SHP77 treated with DMSO at 0.1 percent for 48 hours (cell line): ENCODE measurements around the gene CEP112.
"Not testable (repeated sequence)": the region's sequence is repeated elsewhere in the genome, so short reads cannot be mapped to it uniquely, and the experiment has no call there.

Source experiments
- DNase-seq: peaks from one replicate; lab custom pipeline; 2025; lab: John Stamatoyannopoulos, UW

CEP112 gene

DNA sequence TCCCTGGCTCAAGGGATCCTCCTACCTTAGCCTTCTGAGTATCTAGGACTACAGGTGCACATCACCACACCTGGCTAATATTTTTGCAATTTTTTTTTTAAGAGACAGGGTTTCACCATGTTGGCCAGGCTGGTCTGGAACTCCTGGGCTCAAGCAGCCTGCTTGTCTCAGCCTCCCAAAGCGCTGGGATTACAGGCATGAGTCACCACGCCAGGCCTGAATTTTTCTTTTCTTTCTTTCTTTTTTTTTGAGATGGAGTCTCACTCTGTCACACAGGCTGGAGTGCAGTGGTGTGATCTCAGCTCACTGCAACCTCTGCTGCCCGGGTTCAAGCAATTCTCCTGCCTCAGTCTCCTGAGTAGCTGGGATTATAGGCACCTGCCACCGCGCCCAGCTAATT, 510.2 kb downstream of the CEP112 start:
- not testable (repeated sequence) for DNase-seq

DNA sequence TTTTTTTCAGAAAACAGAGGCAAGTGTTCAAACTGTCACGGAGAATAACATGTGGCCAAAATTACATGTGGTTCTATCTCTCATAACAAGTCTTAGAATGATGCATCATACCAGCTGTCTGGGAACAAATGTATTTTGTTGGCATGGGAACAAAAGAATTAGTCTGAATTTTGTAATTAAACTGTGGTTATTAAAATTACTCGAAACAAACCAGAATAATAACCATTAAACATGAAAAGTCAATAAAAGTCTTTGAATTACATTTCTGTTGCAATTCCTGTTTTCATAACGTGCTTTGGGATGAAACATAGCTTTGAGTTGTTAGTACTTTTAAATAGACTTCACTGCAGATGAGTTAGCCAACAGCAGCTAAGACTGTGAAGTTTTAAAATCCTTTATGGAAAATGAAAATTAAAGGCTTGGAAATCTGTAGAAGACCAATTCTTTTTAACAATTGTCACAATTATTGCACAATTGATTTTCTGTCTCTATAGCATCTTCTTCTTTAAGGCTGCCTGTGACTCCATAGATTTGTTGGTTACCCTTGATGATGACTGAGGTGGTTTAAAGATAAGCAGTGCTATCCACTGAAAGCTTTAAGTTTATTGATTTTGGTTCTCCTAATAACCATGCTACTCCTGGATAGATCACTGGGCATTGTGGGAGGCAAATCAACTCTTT, 512.6 kb downstream of the CEP112 start:
- no peak for DNase-seq

DNA sequence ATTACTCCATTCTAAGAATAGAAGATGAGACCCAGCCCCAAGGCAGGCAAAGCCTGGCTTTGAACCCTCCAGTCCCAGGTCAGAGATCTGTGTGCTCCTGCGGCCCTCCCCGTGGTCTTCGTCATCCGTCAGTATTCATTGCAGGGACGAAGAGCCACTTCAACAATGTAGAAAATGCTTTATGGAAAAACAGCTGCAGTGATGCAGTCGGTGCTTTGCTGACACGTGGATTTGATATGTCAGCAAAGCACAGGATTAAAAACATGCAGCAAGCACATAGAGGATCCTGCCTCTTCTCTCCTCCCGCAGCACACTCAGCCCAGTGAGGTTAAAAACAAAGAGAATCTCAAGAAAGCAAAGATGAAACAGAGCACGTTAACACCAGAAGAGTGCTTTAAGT, 513.4 kb downstream of the CEP112 start:
- DNase-seq = peak; percentile 26

DNA sequence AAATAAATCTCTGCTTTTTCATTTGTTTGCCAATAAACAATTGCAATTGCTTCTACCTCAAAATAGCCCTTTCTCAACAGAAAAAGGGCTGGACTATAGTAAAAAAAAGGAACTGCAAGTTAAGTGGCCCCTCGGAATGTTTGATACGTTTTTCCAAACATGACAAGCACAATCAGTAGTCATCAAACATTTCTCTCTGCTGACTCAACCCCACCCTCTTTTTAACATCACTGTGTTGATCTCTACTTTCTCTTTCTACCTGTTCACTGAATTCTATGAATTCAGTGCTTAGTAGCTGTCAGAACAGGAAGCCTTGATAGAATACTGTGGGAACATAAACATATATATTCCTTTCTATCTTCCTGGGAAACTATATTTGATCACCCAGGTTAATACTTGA, 514.0 kb downstream of the CEP112 start:
- DNase-seq = no peak

DNA sequence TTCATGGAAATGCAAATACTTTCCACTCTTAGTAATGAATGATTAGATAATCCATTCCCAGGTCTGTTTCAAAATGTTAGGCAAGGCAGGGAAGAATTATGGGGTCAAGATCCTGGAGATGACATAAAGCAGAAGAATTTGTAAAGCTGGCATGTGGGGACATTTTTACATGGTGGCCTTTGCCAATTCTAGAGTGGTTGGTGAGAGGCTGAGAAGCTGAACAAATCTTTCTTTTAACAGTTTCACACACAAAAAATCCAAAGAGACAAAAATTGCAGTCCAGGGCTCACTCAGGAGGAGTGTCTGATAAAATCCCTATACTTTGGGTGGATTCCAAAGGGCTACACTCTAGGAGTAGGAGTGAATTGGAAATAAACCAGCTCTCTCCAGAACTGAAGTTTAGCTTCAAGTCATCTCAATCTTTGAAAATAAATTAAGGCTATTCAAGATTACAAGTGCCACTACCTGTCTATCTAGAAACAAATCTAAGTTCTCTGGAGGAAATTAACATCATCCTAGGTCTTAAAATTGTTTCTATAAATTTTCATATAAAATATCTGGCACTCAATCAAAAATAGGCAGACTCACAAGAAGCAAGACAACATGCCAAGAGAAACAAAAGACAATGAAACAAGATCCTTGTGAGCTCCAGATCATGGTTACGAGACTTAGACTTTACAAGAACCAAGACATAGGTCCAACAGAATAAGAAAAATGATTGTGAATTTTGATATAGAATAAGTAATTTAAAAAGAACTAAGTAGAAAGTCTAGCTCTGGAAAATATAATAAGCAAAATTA, 517.5 kb downstream of the CEP112 start:
- no peak for DNase-seq

- DNase-seq = peak; percentile 93
These were observed 521.1 kb downstream of the CEP112 start for GRCh38 chr17:65670667-65671371.

GRCh38 chr17:65668211-65668610, 523.7 kb downstream of the CEP112 start:
- DNase-seq = no peak

DNA sequence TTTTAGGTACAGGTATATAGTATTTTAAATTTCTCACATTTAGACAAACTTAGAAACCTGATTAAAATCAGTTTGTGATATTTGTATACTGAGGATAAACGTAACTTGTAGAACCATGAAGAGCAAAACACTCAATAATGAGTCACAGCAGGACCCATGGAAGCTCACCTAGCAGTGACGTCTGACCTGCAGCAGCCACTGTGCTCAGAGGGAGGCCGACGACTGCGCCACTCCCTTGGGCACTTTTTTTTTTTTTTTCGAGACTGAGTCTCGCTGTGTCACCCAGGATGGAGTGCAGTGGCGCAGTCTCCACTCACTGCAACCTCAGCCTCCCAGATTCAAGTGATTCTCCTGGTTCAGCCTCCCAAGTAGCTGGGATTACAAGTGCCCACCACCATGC, 524.3 kb downstream of the CEP112 start:
- no peak for DNase-seq

DNA sequence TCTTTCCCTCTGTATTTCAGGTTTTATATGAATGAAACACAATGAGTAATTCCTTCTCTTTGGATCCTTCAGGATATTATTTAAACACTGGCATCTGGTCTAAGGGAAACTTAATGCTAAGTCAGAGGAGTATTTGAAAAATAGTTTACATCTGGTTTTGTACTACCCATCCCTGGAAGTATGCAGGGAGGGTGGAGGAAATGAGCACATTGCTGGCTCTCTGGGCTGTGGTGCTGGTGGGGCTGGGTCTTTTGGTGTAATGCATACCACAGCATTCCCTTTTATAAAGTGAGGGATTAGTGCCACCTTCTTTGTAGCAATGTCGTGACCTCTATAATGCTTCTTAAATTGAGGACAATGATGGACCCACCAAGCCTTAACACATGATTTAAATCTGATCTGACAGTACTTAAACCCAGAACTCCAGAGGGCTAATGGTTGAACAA, 525.0 kb downstream of the CEP112 start:
- DNase-seq = no peak

GRCh38 chr17:65665966-65666365, 526.0 kb downstream of the CEP112 start:
- no peak for DNase-seq

DNA sequence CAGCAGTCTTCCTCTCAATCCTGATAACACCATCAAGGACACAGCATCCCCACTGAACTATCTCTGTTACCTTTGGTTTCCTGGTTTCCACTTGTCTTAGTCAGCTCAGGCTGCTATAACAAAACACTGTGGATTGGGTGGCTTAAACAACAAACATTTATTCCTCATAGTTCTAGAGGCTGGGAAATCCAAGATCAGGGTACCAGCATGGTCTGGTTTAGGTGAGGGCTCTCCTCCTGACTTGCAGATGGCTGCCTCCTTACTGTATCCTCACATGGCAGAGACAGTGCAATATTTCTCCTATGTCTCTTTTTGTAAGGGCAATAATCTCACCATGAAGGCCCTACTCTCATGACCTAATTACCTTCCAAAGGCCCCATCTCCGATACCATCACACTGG, 527.2 kb downstream of the CEP112 start:
- DNase-seq = no peak

- no peak for DNase-seq
These were observed 527.7 kb downstream of the CEP112 start for GRCh38 chr17:65664266-65664665.

GRCh38 chr17:65662196-65662595, 529.7 kb downstream of the CEP112 start:
- no peak for DNase-seq

DNA sequence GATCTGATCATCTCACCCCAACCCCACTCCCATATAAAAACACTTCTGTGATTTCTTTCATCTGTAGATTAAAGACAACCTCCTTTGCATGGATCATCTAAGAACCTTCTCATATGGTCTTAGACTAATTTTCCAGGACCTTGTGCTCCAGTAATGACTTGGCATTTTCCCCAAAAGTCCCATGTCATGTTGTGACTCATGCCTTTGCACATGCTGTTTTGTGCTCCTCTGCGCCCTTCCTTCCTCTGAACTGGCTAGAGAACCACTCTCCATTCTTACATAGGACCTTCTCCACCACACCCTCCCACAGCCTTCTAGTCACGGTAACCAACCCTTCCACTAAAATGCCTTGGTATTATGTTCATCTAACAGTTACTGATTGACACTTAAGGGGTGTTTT, 531.0 kb downstream of the CEP112 start:
- no peak for DNase-seq

DNA sequence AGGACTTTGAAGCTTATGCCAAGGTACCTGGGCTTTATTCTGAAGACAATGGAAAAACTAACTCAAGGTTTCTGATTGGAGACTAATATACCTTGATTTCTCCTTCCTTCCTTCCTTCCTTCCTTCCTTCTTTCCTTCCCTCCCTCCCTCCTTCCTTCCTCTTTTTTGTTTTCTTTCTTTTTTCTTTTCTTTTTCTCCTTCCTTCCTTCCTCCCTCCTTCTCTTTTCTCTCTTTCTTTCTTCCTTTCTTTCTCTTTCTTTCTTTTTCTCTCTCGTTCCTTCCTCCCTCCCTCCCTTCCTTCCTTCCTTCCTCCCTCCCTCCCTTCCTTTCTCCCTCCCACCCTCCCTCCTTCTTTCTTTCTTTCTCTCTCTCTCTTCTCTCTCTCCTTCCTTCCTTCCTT, 531.9 kb downstream of the CEP112 start:
- no peak for DNase-seq

DNA sequence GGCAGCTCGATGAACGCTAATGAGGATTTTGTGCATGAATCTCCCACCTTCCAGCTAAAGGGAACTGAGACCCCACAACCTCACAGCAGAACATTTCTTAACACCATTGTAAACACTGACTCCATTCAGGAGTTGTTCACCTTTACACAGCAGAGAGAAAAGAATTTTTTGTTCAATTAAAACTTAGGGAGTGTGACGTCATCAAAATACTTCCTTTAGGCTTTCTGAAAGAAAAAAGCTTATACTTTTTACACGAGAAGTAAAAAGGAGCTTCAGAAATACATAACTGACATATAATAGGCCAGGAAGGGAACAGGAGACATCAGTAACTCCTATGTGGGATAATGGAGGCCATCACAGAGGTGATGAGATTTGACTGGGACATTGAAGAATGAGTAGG, 532.4 kb downstream of the CEP112 start:
- no peak for DNase-seq

GRCh38 chr17:65657251-65657828, 534.6 kb downstream of the CEP112 start:
- DNase-seq = no peak

DNA sequence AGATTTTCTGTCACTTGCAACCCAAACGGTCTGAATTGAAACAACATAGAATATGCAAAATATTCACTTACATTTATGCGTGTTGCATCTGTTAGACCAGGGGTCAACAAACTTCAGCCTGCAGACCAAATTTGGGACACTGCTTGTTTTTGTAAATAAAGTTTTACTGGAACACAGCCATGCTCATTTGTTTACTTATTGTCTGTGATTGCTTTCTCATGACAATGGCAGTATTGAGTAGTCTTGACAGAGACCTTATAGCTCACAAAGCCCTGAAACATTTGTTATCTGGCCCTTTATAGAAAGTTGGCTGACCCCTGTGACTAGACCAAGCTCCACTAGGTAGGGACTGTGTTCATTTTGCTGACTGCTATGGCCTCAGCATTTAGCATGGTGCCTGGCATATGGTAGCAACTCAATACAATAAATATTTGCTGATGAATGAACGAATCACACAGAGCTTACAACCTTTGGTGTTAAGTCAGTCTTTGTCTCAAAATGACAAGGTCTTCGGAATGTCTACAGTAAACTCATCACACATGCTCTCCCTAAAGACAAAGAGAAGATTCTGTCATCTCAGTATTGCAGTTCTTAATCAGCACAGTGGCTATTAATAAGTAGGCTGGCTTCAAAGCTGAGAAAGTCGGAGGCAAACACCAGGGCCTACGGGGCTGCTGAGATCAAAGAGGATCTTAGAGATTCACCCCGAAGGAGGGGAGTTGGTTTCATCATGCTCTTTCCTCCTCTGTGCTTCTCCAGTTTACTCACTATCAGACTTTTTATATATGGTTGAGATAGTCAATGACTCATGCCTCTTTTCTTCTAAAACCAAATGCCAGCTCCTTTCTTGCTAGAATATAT, 535.3 kb downstream of the CEP112 start:
- no peak for DNase-seq

DNA sequence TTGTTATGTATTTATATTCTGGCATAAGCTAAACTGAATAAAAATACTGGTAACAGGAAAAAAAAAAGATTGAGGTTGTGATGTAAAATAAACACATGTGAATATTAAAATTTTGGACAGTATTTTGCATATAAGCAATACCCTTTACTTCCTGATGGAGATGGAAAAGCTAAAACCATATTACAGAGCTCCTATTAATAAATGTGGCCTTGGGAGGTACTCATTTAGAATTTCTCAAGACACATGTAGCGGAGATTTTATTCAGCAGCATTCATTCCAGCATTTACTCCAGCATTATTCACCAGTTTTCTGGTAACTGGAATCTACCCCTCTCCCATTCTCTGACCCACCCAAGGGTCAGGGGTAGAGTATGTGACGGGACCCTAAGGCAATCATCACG, 536.2 kb downstream of the CEP112 start:
- DNase-seq = no peak

DNA sequence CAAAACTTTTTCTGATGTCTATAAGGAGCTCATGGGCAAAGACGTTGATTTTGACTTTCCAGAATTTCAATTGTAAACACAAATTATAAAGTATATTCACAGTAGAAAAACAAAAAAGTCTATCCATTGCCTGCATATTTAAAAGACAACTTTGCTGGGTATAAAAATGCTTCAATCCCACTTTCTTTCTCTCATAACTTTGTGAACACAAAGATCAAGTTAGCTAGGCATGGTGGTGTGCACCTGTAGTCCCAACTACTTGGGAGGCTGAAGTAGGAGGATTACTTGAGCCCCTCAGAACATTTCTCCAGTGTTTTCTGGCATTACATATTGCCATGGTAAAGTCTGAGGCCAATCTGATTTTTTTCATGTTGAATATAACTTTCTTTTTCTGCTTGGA, 547.4 kb downstream of the CEP112 start:
- no peak for DNase-seq

DNA sequence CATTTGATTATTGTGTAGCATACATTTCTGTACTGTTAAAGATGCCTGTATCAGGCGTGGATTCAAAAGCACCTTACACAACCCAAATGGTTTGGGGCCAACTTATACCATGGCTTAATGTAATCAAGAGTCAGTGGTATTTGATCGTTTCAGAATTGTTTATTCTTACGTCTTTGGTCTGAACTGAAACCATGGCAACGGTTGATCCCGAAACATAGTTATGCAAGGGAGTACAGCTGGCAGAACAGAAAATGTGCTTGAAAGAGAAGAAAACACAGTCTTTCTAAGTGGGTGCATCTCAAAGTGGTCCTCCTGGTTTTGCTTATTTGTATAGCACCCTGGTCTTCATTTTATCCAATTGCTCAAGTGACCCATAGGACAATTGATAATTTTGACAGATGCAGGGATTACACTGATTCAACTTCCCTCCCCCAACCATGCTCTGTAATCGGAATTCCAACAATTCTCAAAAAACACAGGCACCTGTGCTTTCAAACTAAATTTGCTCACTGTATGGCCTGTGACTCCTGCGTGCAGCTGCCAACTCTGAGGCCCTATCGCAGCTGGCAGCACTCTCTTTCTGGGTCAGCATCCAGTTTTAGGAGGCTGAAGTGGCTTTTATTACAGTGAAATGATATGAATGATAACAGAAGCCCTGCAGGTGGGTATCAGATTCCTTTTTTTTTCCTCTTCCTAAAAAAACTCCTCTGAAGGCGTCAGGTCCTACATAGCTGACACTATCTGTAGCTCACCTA, 553.5 kb downstream of the CEP112 start:
- peak; percentile 68 for DNase-seq
